Activated CD4-positive, alpha-beta T cell treated with anti-CD3 and anti-CD28 coated beads, Interleukin-2, amount 10 ng/mL, durations not matched to agents 24 days and 14 days (primary cell): Measurements from ENCODE around the gene MMRN2. TPM values are rescaled to one million over a fixed set of nuclear protein-coding genes. Genes with fewer than 3 reads are reported as not detected.
"Not testable (repeated sequence)": the region's sequence is repeated elsewhere in the genome, so short reads cannot be mapped to it uniquely, and the experiment has no call there.

ENCODE experiments used
- DNase-seq: peaks from one replicate; pipeline ENCODE4 v3.0.0; 2022
- H3K27ac Mint-ChIP-seq: one replicate; pipeline ENCODE4 v1.8.0; 2022; ENCODE audit warnings: mild to moderate bottlenecking, mixed read lengths
- H3K27me3 Mint-ChIP-seq: one replicate; pipeline ENCODE4 v1.8.0; 2022; ENCODE audit warnings: mixed read lengths
- H3K36me3 Mint-ChIP-seq: one replicate; pipeline ENCODE4 v1.8.0; 2022; ENCODE audit warnings: low read depth, mild to moderate bottlenecking, mixed read lengths
- H3K4me1 Mint-ChIP-seq: one replicate; pipeline ENCODE4 v1.8.0; 2021; ENCODE audit warnings: mixed read lengths
- H3K4me3 Mint-ChIP-seq: one replicate; pipeline ENCODE4 v1.8.0; 2022; ENCODE audit warnings: mild to moderate bottlenecking, moderate library complexity, mixed read lengths
- H3K9me3 Mint-ChIP-seq: one replicate; pipeline ENCODE4 v1.8.0; 2021; ENCODE audit warnings: mixed read lengths
- intact Hi-C: fragments of 100-400 bp; cut with micrococcal nuclease; formaldehyde crosslinking; loops from one replicate; pipeline ENCODE4 v1.15.1; 2023
- total RNA-seq: library from RNA; stranded (reverse); gene quantifications from 2 replicates; pipeline ENCODE4 v1.2.3, GENCODE V29; 2022

The MMRN2 gene
- total RNA-seq, 1 donor from 2014 or later: not detected

GRCh38 chr10:86956848-86957448, 467 bp downstream of the MMRN2 start:
- H3K4me3 Mint-ChIP-seq: no peak overlapping the region
- intact Hi-C loops: no loop called here
- peaks cover 2% of the 10 kb centered on the region for H3K4me1 Mint-ChIP-seq
- no peak for DNase-seq
- H3K36me3 Mint-ChIP-seq: peaks cover 1% of the 10 kb centered on the region
- H3K9me3 Mint-ChIP-seq: peaks cover 7% of the 10 kb centered on the region
- H3K27me3 Mint-ChIP-seq: peaks cover 1% of the 10 kb centered on the region
- no peak overlapping the region for H3K27ac Mint-ChIP-seq

GRCh38 chr10:86956195-86956847, 1.1 kb downstream of the MMRN2 start:
- H3K9me3 Mint-ChIP-seq: peaks cover 11% of the 10 kb centered on the region
- H3K4me1 Mint-ChIP-seq: peaks cover 2% of the 10 kb centered on the region
- DNase-seq: no peak
- intact Hi-C loops: no loop called here
- H3K27ac Mint-ChIP-seq: no peak overlapping the region
- H3K27me3 Mint-ChIP-seq: peaks cover 1% of the 10 kb centered on the region
- peaks cover 3% of the 10 kb centered on the region for H3K36me3 Mint-ChIP-seq
- H3K4me3 Mint-ChIP-seq: no peak overlapping the region

DNA sequence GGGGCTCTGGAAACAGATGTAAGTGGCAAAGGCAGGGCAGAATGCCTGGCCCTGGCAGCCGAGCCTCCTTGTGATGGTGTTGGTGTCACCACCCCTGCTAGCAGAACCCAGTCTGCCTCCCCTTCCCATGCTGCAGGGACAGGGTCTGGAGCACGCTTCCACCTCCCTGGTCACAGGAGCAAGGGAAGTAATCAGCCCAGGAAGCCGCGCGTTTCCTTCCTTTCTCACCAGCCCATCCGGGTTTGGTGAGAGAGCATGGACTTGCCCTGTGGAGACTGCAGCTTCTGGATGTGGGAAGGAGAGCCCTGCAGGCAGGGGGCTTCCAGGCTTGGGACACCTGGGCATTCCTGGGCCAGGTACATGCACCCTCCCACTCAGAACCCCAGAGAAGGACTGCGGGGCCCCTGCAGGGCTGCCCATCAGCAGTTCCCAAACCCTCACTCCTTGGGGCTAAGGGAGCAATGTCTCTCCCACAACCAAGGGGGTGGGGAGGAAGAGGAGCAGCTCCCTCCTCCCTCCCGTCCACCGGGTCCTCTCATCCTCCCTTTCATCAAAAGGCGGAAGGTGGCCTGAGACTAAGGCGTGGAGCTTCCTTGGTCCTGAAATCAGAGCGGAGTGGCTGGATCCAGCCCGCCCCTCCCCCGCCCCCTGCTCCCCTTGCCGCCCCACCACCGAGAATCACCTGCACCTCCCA, 1.8 kb downstream of the MMRN2 start:
- intact Hi-C loops: no loop called here
- DNase-seq: no peak
- H3K4me3 Mint-ChIP-seq: no peak overlapping the region
- peaks cover 2% of the 10 kb centered on the region for H3K4me1 Mint-ChIP-seq
- H3K27me3 Mint-ChIP-seq: peaks cover 1% of the 10 kb centered on the region
- no peak overlapping the region for H3K27ac Mint-ChIP-seq
- peaks cover 11% of the 10 kb centered on the region for H3K9me3 Mint-ChIP-seq
- H3K36me3 Mint-ChIP-seq: peaks cover 3% of the 10 kb centered on the region

GRCh38 chr10:86954681-86955500, 2.5 kb downstream of the MMRN2 start:
- H3K36me3 Mint-ChIP-seq: peaks cover 3% of the 10 kb centered on the region
- intact Hi-C loops: no loop called here
- no peak overlapping the region for H3K27ac Mint-ChIP-seq
- peaks cover 5% of the 10 kb centered on the region for H3K4me1 Mint-ChIP-seq
- peaks cover 11% of the 10 kb centered on the region for H3K9me3 Mint-ChIP-seq
- peaks cover 1% of the 10 kb centered on the region for H3K27me3 Mint-ChIP-seq
- DNase-seq: no peak
- no peak overlapping the region for H3K4me3 Mint-ChIP-seq

DNA sequence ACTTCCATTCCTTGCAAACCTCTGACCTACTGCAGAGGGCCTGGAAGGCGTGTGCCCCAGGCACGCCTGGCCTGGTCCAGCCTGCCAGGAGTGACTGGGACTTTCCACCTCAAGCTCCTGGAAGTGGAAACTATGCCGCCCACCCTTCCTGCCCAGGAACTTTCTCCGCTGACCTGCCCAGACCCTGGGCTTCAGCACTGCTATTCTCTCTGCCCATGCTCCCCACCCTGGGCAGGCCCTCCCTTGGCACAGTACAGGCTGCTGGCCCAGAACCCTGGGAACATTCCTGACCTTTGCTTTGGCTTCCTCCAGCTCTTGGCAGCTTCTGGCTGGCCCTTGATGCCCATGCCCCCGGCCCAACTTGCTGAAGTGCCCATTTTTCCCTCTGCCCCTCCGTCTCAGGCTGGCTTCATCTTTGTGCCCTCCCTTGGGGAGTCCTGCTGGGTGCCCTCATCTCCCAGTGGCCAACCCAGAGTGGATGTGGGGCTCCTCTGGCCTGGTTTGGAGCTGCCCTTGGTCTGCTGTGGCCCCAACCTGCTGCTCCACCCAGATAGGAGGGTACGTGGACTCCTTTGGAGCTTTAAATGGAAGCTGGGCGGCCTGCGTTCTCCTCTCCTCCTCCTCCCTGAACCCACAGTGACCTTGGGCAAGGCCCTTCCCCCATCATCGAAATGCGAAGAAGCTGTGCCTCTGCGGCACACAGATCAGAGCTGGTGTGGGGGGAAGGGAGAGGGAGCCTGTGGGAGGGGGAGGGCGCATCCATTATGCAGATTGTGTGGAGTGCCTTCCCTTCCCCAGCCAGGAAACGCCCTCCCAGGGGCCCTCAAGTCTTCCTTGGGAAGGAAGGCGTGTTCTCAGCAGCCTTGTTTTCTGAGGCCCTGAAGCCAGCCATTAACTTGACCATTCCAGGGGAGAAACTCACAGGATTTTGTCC, 3.4 kb downstream of the MMRN2 start:
- Mint-ChIP-seq H3K36me3 (peaks cover 3% of the 10 kb centered on the region), H3K4me3 (no peak overlapping the region), H3K9me3 (peaks cover 11% of the 10 kb centered on the region), H3K27ac (no peak overlapping the region), H3K4me1 (peaks cover 5% of the 10 kb centered on the region), H3K27me3 (peaks cover 1% of the 10 kb centered on the region)
- intact Hi-C loops: no loop called here
- DNase-seq: no peak

GRCh38 chr10:86952697-86953096, 4.7 kb downstream of the MMRN2 start:
- DNase-seq, H3K27ac Mint-ChIP-seq, H3K4me1 Mint-ChIP-seq, H3K36me3 Mint-ChIP-seq, H3K4me3 Mint-ChIP-seq, H3K27me3 Mint-ChIP-seq, intact Hi-C loops: not testable (repeated sequence)
- peaks cover 11% of the 10 kb centered on the region for H3K9me3 Mint-ChIP-seq

DNA sequence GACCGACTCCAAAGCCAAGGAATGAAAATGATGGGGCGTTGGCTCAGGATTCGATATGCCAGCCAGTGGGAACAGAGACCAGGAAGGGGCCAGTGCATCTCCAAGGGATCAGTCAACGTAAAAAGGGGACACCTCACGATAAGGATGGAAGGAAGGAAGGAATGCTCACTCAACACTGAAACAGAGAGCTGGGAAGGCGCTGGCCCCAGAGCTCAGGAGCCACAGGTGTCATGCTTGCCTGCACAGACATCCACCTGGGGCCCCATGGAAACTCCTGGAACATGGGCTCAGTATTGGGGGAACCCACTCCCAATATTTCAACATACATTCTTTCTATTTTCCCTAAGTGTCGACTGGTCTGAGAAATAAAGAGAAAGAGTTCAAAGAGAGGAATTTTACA, 5.3 kb downstream of the MMRN2 start:
- no peak overlapping the region for H3K27ac Mint-ChIP-seq
- H3K4me3 Mint-ChIP-seq: no peak overlapping the region
- intact Hi-C loops: no loop called here
- peaks cover 5% of the 10 kb centered on the region for H3K4me1 Mint-ChIP-seq
- H3K9me3 Mint-ChIP-seq: peaks cover 11% of the 10 kb centered on the region
- no peak for DNase-seq
- peaks cover 3% of the 10 kb centered on the region for H3K36me3 Mint-ChIP-seq
- peaks cover 4% of the 10 kb centered on the region for H3K27me3 Mint-ChIP-seq

DNA sequence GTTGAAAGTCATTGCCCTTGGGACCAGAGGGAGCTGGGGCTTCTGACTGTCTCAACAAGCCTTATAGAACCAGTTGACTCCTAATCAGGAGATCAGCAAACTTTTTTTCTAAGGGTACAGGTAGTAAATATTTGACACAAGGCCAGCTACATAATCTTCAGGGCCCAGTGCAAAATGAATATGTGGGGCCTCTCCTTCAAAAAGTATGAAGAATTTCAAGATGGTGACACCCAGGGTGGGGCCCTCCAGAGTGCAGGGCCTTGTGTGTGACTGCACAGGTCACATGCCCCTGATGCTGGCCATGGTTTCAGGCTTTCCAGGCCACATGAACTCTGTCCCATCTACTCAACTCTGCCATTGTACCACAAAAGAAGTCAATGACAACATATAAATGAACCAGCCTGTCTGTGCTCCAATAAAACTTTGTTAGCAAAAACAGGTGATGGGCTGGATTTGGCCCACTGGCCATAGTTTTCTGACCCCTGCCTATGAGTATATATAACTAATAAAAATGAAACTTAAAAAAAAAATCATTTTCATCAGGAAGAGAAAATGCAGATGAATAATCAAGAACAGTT, 6.1 kb downstream of the MMRN2 start:
- intact Hi-C loops: no loop called here
- peaks cover 11% of the 10 kb centered on the region for H3K9me3 Mint-ChIP-seq
- H3K36me3 Mint-ChIP-seq: peaks cover 3% of the 10 kb centered on the region
- H3K4me1 Mint-ChIP-seq: peaks cover 5% of the 10 kb centered on the region
- H3K27me3 Mint-ChIP-seq: peaks cover 8% of the 10 kb centered on the region
- DNase-seq: no peak
- H3K27ac Mint-ChIP-seq: no peak overlapping the region
- no peak overlapping the region for H3K4me3 Mint-ChIP-seq

DNA sequence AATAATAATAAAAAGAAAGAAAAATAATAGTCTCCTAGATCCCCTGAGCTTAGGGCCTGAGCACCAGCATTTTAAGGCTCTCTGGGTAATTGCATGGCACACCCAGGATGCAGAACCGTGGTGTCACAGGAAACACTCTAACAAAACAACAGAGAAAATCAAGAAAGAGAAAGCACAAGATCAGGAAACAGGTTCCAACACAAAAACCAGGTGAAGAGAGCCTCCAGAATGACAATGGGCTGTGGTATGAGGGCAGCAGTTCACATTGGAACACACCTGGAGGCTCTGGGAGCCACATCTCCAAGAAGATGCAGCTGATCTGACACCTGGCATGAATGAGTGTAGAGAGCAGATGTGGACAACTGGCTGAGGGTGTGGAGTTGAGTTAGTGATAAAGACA, 7.1 kb downstream of the MMRN2 start:
- DNase-seq: peak; percentile 66
- Mint-ChIP-seq H3K36me3 (peaks cover 3% of the 10 kb centered on the region), H3K4me1 (peaks cover 5% of the 10 kb centered on the region), H3K9me3 (peaks cover 11% of the 10 kb centered on the region), H3K27ac (peak overlapping the region; percentile 51), H3K4me3 (peak overlapping the region; percentile 42), H3K27me3 (peaks cover 8% of the 10 kb centered on the region)
- intact Hi-C loops: no loop called here

- H3K27ac Mint-ChIP-seq, H3K4me3 Mint-ChIP-seq, H3K4me1 Mint-ChIP-seq, DNase-seq, H3K36me3 Mint-ChIP-seq, H3K27me3 Mint-ChIP-seq, intact Hi-C loops: not testable (repeated sequence)
- H3K9me3 Mint-ChIP-seq: peaks cover 11% of the 10 kb centered on the region
Observed at GRCh38 chr10:86947806-86948205, 9.6 kb downstream of the MMRN2 start.

DNA sequence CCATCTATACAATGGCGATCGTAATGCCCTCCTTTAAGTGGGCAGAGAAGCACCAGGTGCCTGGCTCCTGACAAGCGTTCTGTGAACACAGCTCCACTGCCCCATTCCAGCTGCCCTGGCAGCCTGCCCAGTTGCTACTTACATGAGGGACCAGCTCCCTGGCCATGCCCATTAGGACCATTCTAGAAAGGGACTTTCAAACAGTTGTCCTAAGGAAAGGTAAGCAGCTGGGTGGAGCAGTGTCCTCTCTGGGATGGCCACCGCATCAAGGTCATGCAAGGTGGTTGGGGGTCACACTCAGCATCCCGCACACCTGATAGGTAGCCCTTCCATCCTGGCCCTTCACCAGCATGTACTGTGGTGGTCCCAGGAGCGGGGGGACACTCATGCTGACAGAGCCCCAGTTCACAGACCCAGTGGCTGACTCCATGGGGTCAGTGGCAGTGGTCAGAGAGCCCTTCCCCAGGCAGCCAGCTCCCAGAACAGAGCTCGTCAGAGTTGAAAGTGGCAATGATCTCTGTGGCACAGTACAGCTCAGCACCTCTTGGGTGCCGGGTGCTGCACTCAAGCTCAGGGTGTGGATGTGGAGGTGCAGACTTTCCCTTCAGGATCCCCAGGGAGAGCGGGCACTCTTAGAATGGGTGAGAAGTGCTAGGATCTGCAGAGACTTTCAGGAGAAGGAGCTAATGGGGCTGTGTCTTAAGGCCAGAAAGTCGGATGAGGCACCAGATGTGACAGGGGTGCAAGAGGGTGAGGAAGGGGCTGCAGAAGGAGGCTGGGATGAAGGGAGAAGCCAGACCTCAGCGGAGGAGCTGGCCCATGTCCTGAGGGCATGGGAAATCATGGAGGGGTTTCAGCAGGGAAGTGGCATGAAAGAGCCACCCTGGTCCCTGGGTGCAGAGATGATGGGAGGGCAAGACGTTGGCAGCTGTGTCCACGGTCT, 10.9 kb downstream of the MMRN2 start:
- intact Hi-C loops: no loop called here
- H3K9me3 Mint-ChIP-seq: no peaks in the 10 kb centered on the region
- H3K36me3 Mint-ChIP-seq: no peaks in the 10 kb centered on the region
- peaks cover 5% of the 10 kb centered on the region for H3K4me1 Mint-ChIP-seq
- H3K4me3 Mint-ChIP-seq: no peak overlapping the region
- DNase-seq: no peak
- H3K27ac Mint-ChIP-seq: no peak overlapping the region
- peaks cover 8% of the 10 kb centered on the region for H3K27me3 Mint-ChIP-seq
